Measurements from ENCODE around the gene SLC9A9.

The SLC9A9 gene

GRCh38 chr3:143840636-143841035 lies 7.6 kb downstream of the SLC9A9 start:
- DNase-seq (ENCODE audit: low spot score): no peak

- DNase-seq (ENCODE audit: low spot score): no peak
Observed at GRCh38 chr3:143839980-143840379, 8.3 kb downstream of the SLC9A9 start.

- no peak for DNase-seq (ENCODE audit: low spot score)
Observed at GRCh38 chr3:143837076-143837475, 11.2 kb downstream of the SLC9A9 start.

- no peak for DNase-seq (ENCODE audit: low spot score)
Observed at GRCh38 chr3:143835312-143835711, 13.0 kb downstream of the SLC9A9 start.

GRCh38 chr3:143832433-143832832 lies 15.8 kb downstream of the SLC9A9 start:
- no peak for DNase-seq (ENCODE audit: low spot score)

- no peak for DNase-seq (ENCODE audit: low spot score)
Observed at GRCh38 chr3:143831994-143832393, 16.3 kb downstream of the SLC9A9 start.

GRCh38 chr3:143831208-143831607 lies 17.1 kb downstream of the SLC9A9 start:
- no peak for DNase-seq (ENCODE audit: low spot score)

- DNase-seq (ENCODE audit: low spot score): no peak
Observed at GRCh38 chr3:143830786-143831185, 17.5 kb downstream of the SLC9A9 start.

- DNase-seq (ENCODE audit: low spot score): no peak
Observed at GRCh38 chr3:143830063-143830462, 18.2 kb downstream of the SLC9A9 start.

GRCh38 chr3:143827425-143827824 lies 20.8 kb downstream of the SLC9A9 start:
- DNase-seq (ENCODE audit: low spot score): no peak

GRCh38 chr3:143826296-143826695 lies 22.0 kb downstream of the SLC9A9 start:
- DNase-seq (ENCODE audit: low spot score): no peak

- no peak for DNase-seq (ENCODE audit: low spot score)
Observed at GRCh38 chr3:143825513-143825912, 22.8 kb downstream of the SLC9A9 start.

GRCh38 chr3:143824735-143825385 lies 23.4 kb downstream of the SLC9A9 start:
- no peak for DNase-seq (ENCODE audit: low spot score)

- DNase-seq (ENCODE audit: low spot score): no peak
Observed at GRCh38 chr3:143822798-143823197, 25.5 kb downstream of the SLC9A9 start.

GRCh38 chr3:143822374-143822773 lies 25.9 kb downstream of the SLC9A9 start:
- DNase-seq (ENCODE audit: low spot score): no peak

GRCh38 chr3:143821862-143822261 lies 26.4 kb downstream of the SLC9A9 start:
- DNase-seq (ENCODE audit: low spot score): no peak

GRCh38 chr3:143820466-143821221 lies 27.6 kb downstream of the SLC9A9 start:
- no peak for DNase-seq (ENCODE audit: low spot score)

- no peak for DNase-seq (ENCODE audit: low spot score)
Observed at GRCh38 chr3:143819890-143820289, 28.4 kb downstream of the SLC9A9 start.

- DNase-seq (ENCODE audit: low spot score): no peak
Observed at GRCh38 chr3:143814443-143814889, 33.8 kb downstream of the SLC9A9 start.

GRCh38 chr3:143812481-143812880 lies 35.8 kb downstream of the SLC9A9 start:
- no peak for DNase-seq (ENCODE audit: low spot score)

GRCh38 chr3:143811602-143812001 lies 36.7 kb downstream of the SLC9A9 start:
- DNase-seq (ENCODE audit: low spot score): no peak

- DNase-seq (ENCODE audit: low spot score): no peak
Observed at GRCh38 chr3:143810953-143811265, 37.4 kb downstream of the SLC9A9 start.

GRCh38 chr3:143810166-143810952 lies 37.9 kb downstream of the SLC9A9 start:
- DNase-seq (ENCODE audit: low spot score): no peak

Data from HuH-7 (cell line).